Pancreas (tissue), 10 donors: Measurements from ENCODE around the gene HLF. TPM values are rescaled to one million over a fixed set of nuclear protein-coding genes. Genes with fewer than 3 reads are reported as not detected.

Source experiments
- ATAC-seq, 4 donors: fragments of 200-7000 bp; cut with Tn5 transposase; one replicate each; pipeline versions ENCODE4 v1.8.0 to v1.9.1; 2020; ENCODE audit warnings: mild to moderate bottlenecking in 4 of 4, moderate library complexity in 4 of 4
- DNase-seq, 6 donors: peaks; one replicate each; pipeline ENCODE4 v3.0.0-alpha.2; 2020
- FAIRE-seq: peaks from 2 replicates; lab custom pipeline; 2012; peaks lifted over from hg19 to GRCh38; lab: Jason Lieb, UNC
- H3K27ac ChIP-seq, 4 donors: fragments of 200-600 bp; sonication (generic); 1 replicate in 3 of 4; 2 replicates in 1 of 4; pipeline versions ENCODE4 v1.5.0 to v1.8.0; 2020
- H3K27me3 ChIP-seq, 4 donors: fragments of 200-600 bp; one replicate each; pipeline ENCODE4 v1.8.0; 2021
- H3K36me3 ChIP-seq, 3 donors: fragments of 200-600 bp; sonication (generic) in 1 of 3; one replicate each; pipeline versions ENCODE4 v1.5.0 to v1.8.0; 2020 to 2021
- H3K4me1 ChIP-seq, 3 donors: fragments of 200-600 bp; one replicate each; pipeline ENCODE4 v1.8.0; 2021
- H3K4me3 ChIP-seq, 4 donors: fragments of 200-600 bp; sonication (generic) in 2 of 4; one replicate each; pipeline versions ENCODE4 v1.5.0 to v1.8.0; 2020 to 2021
- H3K9me3 ChIP-seq, 4 donors: fragments of 200-600 bp; one replicate each; pipeline ENCODE4 v1.8.0; 2021
- CTCF ChIP-seq, 4 donors: fragments of 200-600 bp; sonication (generic) in 3 of 4; IDR thresholded peaks; one replicate each; pipeline versions ENCODE4 v1.5.0 to v1.8.0; 2021; ENCODE audit warnings: antibody characterized with exemption in 4 of 4
- WGBS, 2 donors: extraction: QIAGEN DNeasy Blood & Tissue Kit; methylation state at CpG; one replicate each; pipeline ENCODE4 v1.1.7; 2013; 5-methylcytosine and 5-hydroxymethylcytosine counted together
- intact Hi-C, 3 donors: fragments of 100-400 bp; cut with DNase I; formaldehyde crosslinking; loops; one replicate each; pipeline versions ENCODE4 v1.11.1 to v1.14.2; 2022
- polyA plus RNA-seq, 2 donors: library from polyadenylated mRNA; stranded (reverse); fragments of 200-250 nt; gene quantifications; one replicate each; pipeline ENCODE4 v1.2.3, GENCODE V29; 2013
- total RNA-seq, 6 donors: library from RNA; stranded (reverse); fragmentation: NEBNext Ultra II Directional in 4 of 6; extraction: Animal tissue kit (Norgen Biotek cat#: 25700) in 4 of 6; gene quantifications; one replicate each; pipeline versions ENCODE4 v1.2.1 to v1.2.4, GENCODE V29; 2021 to 2023
- donor health status: healthy with polysubstance abuse.
- donor health status: DM: no; HTN: no; CAD: no; lungs with moderate emphysema.
- donor health status: DM: no; HTN: no; CAD: no.
- donor health status: control.
- donor health status: control.
- donor health status: Bipolar disorder and iron deficiency.
- donor health status: DM: yes; HTN: yes; CAD: no.
- donor health status: DM: no; HTN: no; CAD: no.
- donor health status: DM: no; HTN: no; CAD: no.
- donor health status: DM: yes; HTN: yes; CAD: no.

The HLF gene
- total and polyA plus RNA-seq, 8 donors, result 1.2 to 4.6 (median 2.2) TPM

GRCh38 chr17:55308613-55309391 is 44.0 kb downstream of the HLF start:
- no peak overlapping the region for H3K27ac ChIP-seq
- WGBS, 2 donors, result 87 to 92% methylated on average over 9 of the region's 9 CpGs
- FAIRE-seq, result no peak

GRCh38 chr17:55311767-55312375 is 47.1 kb downstream of the HLF start:
- 88 to 94% methylated on average over 7 of the region's 7 CpGs for WGBS, 2 donors
- ATAC-seq (no peak), DNase-seq (no peak), FAIRE-seq (no peak)
- no peak for TF ChIP-seq CTCF (IDR thresholded peaks at IDR 0.05)
- no peaks in the 10 kb centered on the region for H3K9me3 ChIP-seq
- no peaks in the 10 kb centered on the region for H3K36me3 ChIP-seq
- H3K4me1 ChIP-seq, result no peaks in the 10 kb centered on the region
- intact Hi-C loops, result no loop called here
- no peak overlapping the region for H3K27ac ChIP-seq
- H3K4me3 ChIP-seq, result no peak overlapping the region
- no peaks in the 10 kb centered on the region for H3K27me3 ChIP-seq

More at GRCh38 chr17:55308613-55309391, 44.0 kb downstream of the HLF start:
- no peak for TF ChIP-seq CTCF (IDR thresholded peaks at IDR 0.05)
- intact Hi-C loops, result no loop called here
- no peak overlapping the region for H3K4me3 ChIP-seq
- H3K4me1 ChIP-seq, result peaks cover 0 to 10% (median 5%) of the 10 kb centered on the region in 3 donors
- no peaks in the 10 kb centered on the region for H3K9me3 ChIP-seq
- H3K36me3 ChIP-seq, result no peaks in the 10 kb centered on the region
- H3K27me3 ChIP-seq, result no peaks in the 10 kb centered on the region
- DNase-seq (no peak), ATAC-seq (no peak)

- TF ChIP-seq CTCF (IDR thresholded peaks at IDR 0.05), result no peak
- DNase-seq (no peak), ATAC-seq (no peak), FAIRE-seq (no peak)
- intact Hi-C loops, result no loop called here
- Histone ChIP-seq H3K27me3 (no peaks in the 10 kb centered on the region), H3K36me3 (no peaks in the 10 kb centered on the region), H3K4me3 (no peak overlapping the region), H3K27ac (no peak overlapping the region), H3K9me3 (no peaks in the 10 kb centered on the region), H3K4me1 (no peaks in the 10 kb centered on the region)
- WGBS, 2 donors, result 90 to 94% methylated on average over 3 of the region's 3 CpGs
These were observed 48.1 kb downstream of the HLF start for GRCh38 chr17:55312852-55313251.

GRCh38 chr17:55314061-55314783 is 49.5 kb downstream of the HLF start:
- no peaks in the 10 kb centered on the region for H3K4me1 ChIP-seq
- intact Hi-C loops, result no loop called here
- TF ChIP-seq CTCF (IDR thresholded peaks at IDR 0.05), result no peak
- DNase-seq (no peak), ATAC-seq (no peak), FAIRE-seq (no peak)
- H3K27ac ChIP-seq, result no peak overlapping the region
- no peak overlapping the region for H3K4me3 ChIP-seq
- H3K27me3 ChIP-seq, result no peaks in the 10 kb centered on the region
- 65 to 70% methylated on average over 8 of the region's 8 CpGs for WGBS, 2 donors
- H3K9me3 ChIP-seq, result no peaks in the 10 kb centered on the region
- no peaks in the 10 kb centered on the region for H3K36me3 ChIP-seq
